Left cardiac atrium (tissue), 2 donors: Measurements from ENCODE around the gene RNF115. TPM values are rescaled to one million over a fixed set of nuclear protein-coding genes. Genes with fewer than 3 reads are reported as not detected.

ENCODE experiments used
- microRNA-seq, 2 donors: library from miRNA; unstranded; fragments of <30 nt; microRNA quantifications; one replicate each; pipeline ENCODE4 v1.2.0, GENCODE V29; 2020
- total RNA-seq, 2 donors: library from RNA; stranded (reverse); fragmentation: NEBNext Ultra II Directional; extraction: Animal tissue kit (Norgen Biotek cat#: 25700); gene quantifications; one replicate each; pipeline ENCODE4 v1.2.1, GENCODE V29; 2021
- donor health status: DM: no; HTN: yes; CAD: no; lungs with severe emphysema.
- donor health status: DM: yes; HTN: yes; CAD: no.

Gene RNF115
- total RNA-seq, 2 donors from 2014 or later, result 27.7 to 34.4 TPM

Small RNAs within 50 kb of the gene (microRNA-seq; reads per million reads assigned to microRNA genes)
- gene MIR6736, result 0 reads per million in 2 donors

Other genes starting within 250 kb of the RNF115 start
- 10 to 100 TPM in 1 of 2 donors, 1 to 10 TPM in 1; 9.3 to 12.1 TPM for gene GPR89A, start 216.1 kb downstream of the RNF115 start, total RNA-seq
- gene PDZK1, start 116.7 kb downstream of the RNF115 start, total RNA-seq, result under 1 TPM; 0.12 to 0.65 TPM
- under 1 TPM in 1 of 2 donors, not detected in 1; 0.21 TPM for gene CD160, start 104.6 kb downstream of the RNF115 start, total RNA-seq
- 10 to 100 TPM; 13.3 to 17.0 TPM for gene POLR3C, start 105 bp upstream of the RNF115 start, total RNA-seq
- gene NUDT17, start 21.5 kb upstream of the RNF115 start, total RNA-seq, result 1 to 10 TPM; 3.6 to 3.7 TPM
- 10 to 100 TPM; 15.0 to 17.1 TPM for gene PIAS3, start 35.0 kb upstream of the RNF115 start, total RNA-seq
- gene ANKRD35, start 61.8 kb upstream of the RNF115 start, total RNA-seq, result 1 to 10 TPM; 1.5 to 2.0 TPM
- 10 to 100 TPM in 1 of 2 donors, 1 to 10 TPM in 1; 2.2 to 13.4 TPM for gene ITGA10, start 86.0 kb upstream of the RNF115 start, total RNA-seq
- gene PEX11B, start 94.6 kb upstream of the RNF115 start, total RNA-seq, result 10 to 100 TPM; 19.0 to 20.3 TPM
- 10 to 100 TPM; 67.0 to 99.2 TPM for gene RBM8A, start 103.4 kb upstream of the RNF115 start, total RNA-seq
- 10 to 100 TPM; 25.7 to 32.3 TPM for gene LIX1L, start 133.9 kb upstream of the RNF115 start, total RNA-seq
- gene ANKRD34A, start 140.5 kb upstream of the RNF115 start, total RNA-seq, result 1 to 10 TPM in 1 of 2 donors, under 1 TPM in 1; 0.94 to 1.8 TPM
- gene POLR3GL, start 140.6 kb upstream of the RNF115 start, total RNA-seq, result 10 to 100 TPM; 38.4 to 45.8 TPM
- 100 to 1,000 TPM; 602 to 909 TPM for gene TXNIP, start 172.5 kb upstream of the RNF115 start, total RNA-seq
- 10 to 100 TPM; 64.5 to 96.1 TPM for gene HJV, start 197.6 kb upstream of the RNF115 start, total RNA-seq